H1 (cell line): ENCODE data around the gene LRBA. TPM values are rescaled to one million over a fixed set of nuclear protein-coding genes. Genes with fewer than 3 reads are reported as not detected.

Experiments
- CBX8 ChIP-seq: fragments of 300-800, 300-1000 bp; sonication (generic); IDR thresholded peaks from 2 replicates; pipeline ENCODE4 v1.7.1; 2016; ENCODE audit warnings: low read depth, low read length, borderline replicate concordance
- CHD7 ChIP-seq: fragments of 300-600 bp; sonication (generic); IDR thresholded peaks from 2 replicates; pipeline ENCODE4 v1.7.1; 2012; ENCODE audit warnings: low read length, moderate library complexity, mild to moderate bottlenecking, inconsistent platforms; ENCODE audit not compliant: insufficient replicate concordance
- CTCF ChIP-seq, 3 experiments: IDR thresholded peaks; 1 replicate in 2 of 3; 2 replicates in 1 of 3; pipeline versions ENCODE4 v1.5.1 to v1.6.1; 2011; ENCODE audit warnings: low read length in 3 of 3, mild to moderate bottlenecking in 3 of 3, inconsistent platforms in 2 of 3, low read depth in 1 of 3, moderate library complexity in 1 of 3; ENCODE audit not compliant: insufficient read depth in 1 of 3; ENCODE audit errors: control extremely low read depth in 1 of 3
- KDM4A ChIP-seq: IDR thresholded peaks from one replicate; pipeline ENCODE4 v1.7.1; 2012; ENCODE audit warnings: low read depth, mild to moderate bottlenecking, moderate library complexity, low read length, inconsistent platforms; ENCODE audit not compliant: severe bottlenecking
- RFX5 ChIP-seq: IDR thresholded peaks from 2 replicates; pipeline ENCODE4 v1.6.1; 2011; ENCODE audit warnings: low read depth, low read length, improper control_type of control experiment, borderline replicate concordance
- RXRA ChIP-seq: IDR thresholded peaks from 2 replicates; pipeline ENCODE4 v1.6.1; 2011; ENCODE audit warnings: low read depth, mild to moderate bottlenecking, low read length, moderate library complexity; ENCODE audit not compliant: insufficient read depth
- SP2 ChIP-seq: IDR thresholded peaks from 2 replicates; pipeline ENCODE4 v1.6.1; 2012; ENCODE audit warnings: mild to moderate bottlenecking, low read length, inconsistent platforms
- SRF ChIP-seq: IDR thresholded peaks from 2 replicates; pipeline ENCODE4 v1.6.1; 2011; ENCODE audit warnings: mild to moderate bottlenecking, low read depth, low read length, moderate library complexity
- TAF7 ChIP-seq: optimal IDR thresholded peaks from 2 replicates; pipeline ENCODE3; 2011; ENCODE audit warnings: low read depth, mild to moderate bottlenecking, inconsistent platforms, low read length, moderate library complexity, borderline replicate concordance
- polyA plus RNA-seq, 7 experiments: library from polyadenylated mRNA; depleted of rRNA in 3 of 7; stranded (reverse) in 5 of 7; unstranded in 2 of 7; fragments of >200 nt in 5 of 7; fragments of 200-250 nt in 2 of 7; gene quantifications; 1 replicate in 5 of 7; 2 replicates in 1 of 7; 4 replicates in 1 of 7; pipeline versions ENCODE4 v1.2.1 to v1.2.3, GENCODE V29; 2011 to 2013; ENCODE audit warnings: missing spikeins in 2 of 7, mixed read lengths in 2 of 7
- total RNA-seq: library from RNA; stranded (reverse); fragmentation: NEBNext Ultra II Directional; extraction: Animal tissue kit (Norgen Biotek cat#: 25700); gene quantifications from 2 replicates; pipeline ENCODE4 v1.2.1, GENCODE V29; 2021

Gene LRBA
- total and polyA plus RNA-seq, 2 of the 8 experiments (the other 6 are each of a cell fraction or from before 2014, with no cell fraction given) = 54.6 to 83.2 TPM

- TF ChIP-seq CHD7 (no peak), CBX8 (no peak), KDM4A (no peak), SRF (no peak), RFX5 (no peak), CTCF (IDR thresholded peaks at IDR 0.05; ENCODE audit: control extremely low read depth in 1 of 3, insufficient read depth in 1 of 3, low read depth in 1 of 3, low read length in 3 of 3) (no peak), TAF7 (no peak), SP2 (no peak), RXRA (no peak)
Measured at GRCh38 chr4:150476776-150477175, 538.3 kb downstream of the LRBA start (continued).
